Hypothalamus (tissue), 51 donors: Measurements from ENCODE around the gene DAGLA.
"Not testable (repeated sequence)": the region's sequence is repeated elsewhere in the genome, so short reads cannot be mapped to it uniquely, and the experiment has no call there.

Experiments
- DNase-seq, 51 donors: peaks; one replicate each; lab custom pipeline; 2025; lab: John Stamatoyannopoulos, UW

DAGLA gene

GRCh38 chr11:61659413-61660196 is 20.6 kb upstream of the DAGLA start:
- no peak for DNase-seq

GRCh38 chr11:61660997-61661396 is 19.2 kb upstream of the DAGLA start:
- not testable (repeated sequence) for DNase-seq

DNA sequence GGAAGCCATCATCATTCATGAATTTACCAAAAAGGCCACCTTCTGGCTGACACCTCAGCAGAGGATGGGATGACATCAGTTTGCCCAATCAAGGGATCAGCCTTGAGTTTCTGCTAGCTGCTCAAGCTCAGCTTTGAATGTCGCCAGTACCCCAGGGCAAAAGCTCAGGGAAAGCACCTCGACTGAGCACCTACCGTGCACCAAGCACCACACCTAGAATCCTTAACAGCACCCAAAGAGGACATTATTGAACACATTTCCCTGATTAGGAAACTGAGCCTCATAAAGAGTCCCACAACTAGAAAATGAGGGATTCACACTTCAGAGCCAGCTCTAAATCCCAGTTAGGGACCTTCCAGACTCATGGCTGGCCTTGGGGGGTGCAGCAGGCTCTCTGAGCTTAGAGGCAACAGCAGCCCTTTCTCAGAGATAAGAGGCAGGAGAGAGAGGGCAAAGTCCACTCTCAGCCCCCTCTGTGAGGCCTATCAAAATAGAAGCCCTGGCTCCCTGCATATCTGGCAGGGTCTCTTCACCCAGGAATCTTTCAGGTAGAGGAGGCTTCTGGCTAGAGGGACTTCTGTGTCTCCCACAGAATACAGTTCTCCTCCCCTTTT is 13.4 kb upstream of the DAGLA start:
- no peak for DNase-seq

DNA sequence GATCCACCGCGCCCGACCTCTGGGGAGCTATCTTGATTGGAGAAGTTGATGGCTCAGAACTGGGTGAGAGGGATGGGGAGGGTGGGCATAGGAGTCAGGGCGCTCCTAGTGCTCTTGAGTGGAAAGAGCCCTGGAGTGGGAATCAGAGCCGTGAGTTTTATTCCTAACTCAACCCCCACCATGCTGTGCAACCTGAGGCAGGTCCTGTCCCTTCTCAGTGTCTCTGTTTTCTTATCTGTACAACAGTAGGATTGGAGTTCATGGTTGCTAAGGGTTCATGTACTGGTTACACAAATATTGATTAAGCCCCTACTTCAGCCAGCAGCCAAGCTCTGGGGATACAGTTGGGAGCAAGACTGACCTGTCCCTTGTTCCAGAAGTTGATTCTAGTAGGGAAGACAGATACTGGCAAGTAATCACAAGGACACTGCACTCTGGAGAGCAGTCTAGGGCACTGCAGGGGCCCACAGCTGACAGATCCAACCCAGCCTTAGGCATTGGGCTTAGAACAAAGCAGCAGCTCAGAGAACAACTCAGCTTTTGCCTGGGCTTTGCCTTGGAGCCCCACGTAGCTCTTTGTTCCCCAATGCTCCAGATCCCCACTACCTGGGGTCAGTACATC is 12.4 kb upstream of the DAGLA start:
- DNase-seq: no peak

GRCh38 chr11:61669417-61669816 is 10.8 kb upstream of the DAGLA start:
- peak in 3 of 51 donors; percentile 14 to 41 (median 20) for DNase-seq

DNA sequence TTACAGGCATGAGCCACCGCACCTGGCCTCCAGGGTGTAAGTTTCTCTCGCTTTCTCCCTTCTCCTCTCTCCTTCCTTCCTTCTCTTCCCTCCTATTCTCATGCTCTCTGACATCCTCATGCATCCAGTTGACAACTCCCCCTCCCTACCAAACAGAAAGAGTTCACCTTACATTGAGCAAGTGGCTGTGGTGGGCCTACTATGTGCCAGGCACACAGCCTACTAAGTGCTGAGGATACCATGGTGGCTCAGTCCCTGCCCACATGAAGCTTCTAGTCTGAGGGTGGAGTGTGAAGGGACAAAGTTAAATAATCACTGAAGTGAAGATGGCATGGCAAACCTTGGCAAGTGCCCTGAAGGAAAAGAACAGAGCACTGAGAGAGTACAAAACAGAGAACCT is 9.6 kb upstream of the DAGLA start:
- no peak for DNase-seq

DNA sequence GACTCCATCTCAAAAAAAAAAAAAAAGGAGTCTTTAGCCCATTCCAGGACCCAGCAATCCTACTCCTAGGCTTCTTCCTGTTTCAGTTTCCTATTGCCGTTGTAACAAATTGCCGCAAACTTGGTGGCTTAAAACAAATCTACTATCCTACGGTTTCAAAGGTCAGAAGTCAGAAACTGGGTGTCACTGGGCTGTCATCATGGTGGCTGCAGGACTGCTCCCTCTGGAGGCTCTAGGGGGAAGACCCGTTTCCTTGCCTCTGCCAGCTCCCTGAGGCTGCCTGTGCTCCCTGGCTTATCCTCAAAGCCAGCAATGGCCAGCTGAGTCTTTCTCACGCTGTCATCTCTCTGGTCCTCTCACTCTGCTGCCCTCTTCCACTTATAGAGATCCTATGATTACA is 8.7 kb upstream of the DAGLA start:
- DNase-seq: no peak

- DNase-seq: not testable (repeated sequence)
These were observed 6.2 kb upstream of the DAGLA start for GRCh38 chr11:61673946-61674467.

DNA sequence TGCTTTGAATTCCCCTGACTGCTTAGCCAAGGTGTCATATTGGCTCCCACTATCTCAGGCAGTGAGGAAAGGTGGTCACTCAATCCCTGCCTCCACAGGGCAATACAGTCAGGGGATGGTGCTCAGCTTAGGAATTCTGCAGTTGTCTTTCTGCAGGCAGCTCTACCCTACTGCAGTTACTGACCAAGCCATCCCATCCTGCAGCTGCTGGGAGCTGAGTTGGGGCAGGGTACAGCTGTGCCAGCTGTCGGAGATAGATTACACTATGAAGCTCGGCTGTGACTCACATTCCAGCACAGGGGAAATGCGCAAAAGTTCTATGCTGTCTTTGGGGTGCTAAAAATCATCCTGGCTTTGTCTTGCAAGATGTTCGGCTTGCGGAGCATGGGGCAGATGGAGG is 4.4 kb upstream of the DAGLA start:
- DNase-seq: no peak

GRCh38 chr11:61679296-61679695 is 895 bp upstream of the DAGLA start:
- peak in 1 of 51 donors; percentile 9 for DNase-seq

DNA sequence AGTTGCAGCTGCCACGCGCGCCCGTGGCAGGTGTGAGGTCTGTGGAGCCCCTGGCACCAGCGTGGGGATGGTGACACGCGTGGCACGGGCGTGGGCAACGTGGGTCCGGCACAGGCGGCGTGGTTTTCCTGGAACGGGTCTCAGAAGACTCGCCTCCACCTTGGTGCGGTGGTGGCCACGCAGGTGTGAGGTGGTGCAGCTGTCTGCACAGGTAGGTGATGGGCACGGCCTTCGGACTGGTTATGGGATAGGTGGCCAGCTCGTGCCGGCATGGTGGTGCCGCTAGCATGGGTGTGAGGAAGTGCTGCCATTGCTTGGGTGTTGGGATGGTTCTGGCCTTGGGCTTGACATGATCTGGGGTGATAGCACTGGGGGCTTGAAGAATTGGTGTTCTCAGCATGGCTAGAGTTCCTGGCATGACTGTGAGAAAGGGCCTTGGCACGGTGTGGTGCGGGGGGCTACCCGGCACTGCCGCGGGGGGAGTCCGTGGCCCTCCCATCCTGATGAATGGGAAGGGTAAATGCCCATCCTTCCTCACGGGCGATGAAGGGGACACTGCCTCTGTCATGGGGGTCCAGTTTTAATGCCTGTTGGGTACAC is 531 bp downstream of the DAGLA start:
- DNase-seq: no peak

DNA sequence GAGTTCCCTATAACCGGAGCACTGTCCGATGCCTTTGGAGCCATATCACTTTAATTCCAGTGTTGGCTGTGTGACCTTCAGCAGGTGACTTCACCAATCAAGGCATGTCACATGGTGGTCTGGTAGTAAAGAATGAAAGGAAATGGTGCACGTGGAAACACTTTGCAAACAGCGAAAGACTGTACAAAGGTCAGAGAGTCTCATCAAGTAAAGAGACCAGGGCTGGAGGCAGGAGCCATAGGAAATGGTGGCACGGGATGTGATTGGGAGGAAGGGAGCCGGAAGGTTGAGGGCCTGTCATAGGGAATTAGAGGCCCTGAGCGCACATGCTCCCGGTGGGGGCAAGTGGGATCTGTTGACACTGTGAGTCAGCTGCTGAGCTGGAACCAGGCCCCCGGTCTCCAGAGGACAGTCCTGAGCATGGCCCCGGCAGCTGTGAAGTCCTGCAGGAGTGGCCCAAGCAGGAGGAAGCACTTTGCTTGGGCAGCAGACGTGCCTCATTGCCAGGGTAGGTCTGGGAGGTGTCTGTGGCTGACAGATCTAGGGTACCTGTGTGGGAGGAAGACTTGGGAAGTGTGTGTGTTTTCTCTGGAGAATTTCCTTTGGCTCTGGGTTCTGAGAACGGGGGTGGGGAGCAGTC is 2.0 kb downstream of the DAGLA start:
- no peak for DNase-seq

GRCh38 chr11:61682906-61683675 is 2.9 kb downstream of the DAGLA start:
- DNase-seq: no peak

DNA sequence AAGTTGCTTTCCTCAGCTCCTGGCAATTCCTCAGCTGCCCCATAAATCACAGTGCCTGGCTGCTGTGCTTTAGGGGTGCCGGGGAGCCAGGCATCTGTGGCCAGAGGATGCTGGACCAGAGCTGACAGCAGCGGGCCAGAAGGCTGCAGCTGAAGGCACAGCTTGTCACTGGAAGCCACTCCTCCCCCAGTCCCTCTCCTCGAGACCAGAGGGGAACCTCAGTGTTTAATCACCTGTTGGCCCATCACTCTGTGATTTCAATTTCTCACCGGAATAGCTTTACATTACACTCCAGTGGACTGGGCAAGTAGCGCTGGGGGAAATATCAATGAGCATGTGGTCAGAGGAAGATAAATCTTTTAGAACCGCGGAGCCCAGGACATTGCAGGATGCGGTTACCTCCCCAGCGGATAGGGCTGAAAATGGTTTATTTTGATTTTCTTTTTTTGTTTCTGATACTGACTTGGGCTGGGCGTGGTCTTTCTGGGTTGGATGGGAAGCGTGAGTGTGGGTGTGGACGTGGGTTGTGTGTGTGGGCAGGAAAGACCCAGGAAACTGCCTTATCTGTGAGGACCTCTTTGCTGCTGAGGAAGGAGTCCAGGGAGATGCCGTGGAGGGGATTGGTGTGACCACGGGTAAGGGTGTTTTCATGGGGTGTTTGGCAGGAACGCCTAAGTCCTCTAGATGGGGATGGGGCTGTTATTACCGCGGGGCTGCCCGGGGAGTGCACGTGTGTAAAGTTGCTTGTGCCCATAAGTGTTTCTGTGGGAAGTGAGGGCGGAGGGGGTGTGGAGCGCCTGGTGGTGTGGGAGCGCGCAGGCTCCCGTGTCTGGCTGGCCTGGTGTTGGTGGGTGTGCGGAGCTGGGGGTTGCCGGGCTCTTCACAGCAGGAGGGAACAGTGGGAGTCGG is 4.0 kb downstream of the DAGLA start:
- DNase-seq: peak in 1 of 51 donors; percentile 13

- no peak for DNase-seq
These were observed 4.9 kb downstream of the DAGLA start for GRCh38 chr11:61684870-61685616.

GRCh38 chr11:61685617-61685967 is 5.4 kb downstream of the DAGLA start:
- no peak for DNase-seq

GRCh38 chr11:61686066-61686465 is 5.9 kb downstream of the DAGLA start:
- no peak for DNase-seq

GRCh38 chr11:61686469-61686868 is 6.3 kb downstream of the DAGLA start:
- DNase-seq: no peak
